HG03457 (cell line): ENCODE results near the gene ZNF814.
"Not testable (repeated sequence)": the region's sequence is repeated elsewhere in the genome, so short reads cannot be mapped to it uniquely, and the experiment has no call there.

Experiments
- ATAC-seq: cut with Tn5 transposase; IDR thresholded peaks from one replicate; pipeline ENCODE4 v1.9.1; 2021; ENCODE audit warnings: moderate number of reproducible peaks; ENCODE audit not compliant: unreplicated experiment

ZNF814 gene

DNA sequence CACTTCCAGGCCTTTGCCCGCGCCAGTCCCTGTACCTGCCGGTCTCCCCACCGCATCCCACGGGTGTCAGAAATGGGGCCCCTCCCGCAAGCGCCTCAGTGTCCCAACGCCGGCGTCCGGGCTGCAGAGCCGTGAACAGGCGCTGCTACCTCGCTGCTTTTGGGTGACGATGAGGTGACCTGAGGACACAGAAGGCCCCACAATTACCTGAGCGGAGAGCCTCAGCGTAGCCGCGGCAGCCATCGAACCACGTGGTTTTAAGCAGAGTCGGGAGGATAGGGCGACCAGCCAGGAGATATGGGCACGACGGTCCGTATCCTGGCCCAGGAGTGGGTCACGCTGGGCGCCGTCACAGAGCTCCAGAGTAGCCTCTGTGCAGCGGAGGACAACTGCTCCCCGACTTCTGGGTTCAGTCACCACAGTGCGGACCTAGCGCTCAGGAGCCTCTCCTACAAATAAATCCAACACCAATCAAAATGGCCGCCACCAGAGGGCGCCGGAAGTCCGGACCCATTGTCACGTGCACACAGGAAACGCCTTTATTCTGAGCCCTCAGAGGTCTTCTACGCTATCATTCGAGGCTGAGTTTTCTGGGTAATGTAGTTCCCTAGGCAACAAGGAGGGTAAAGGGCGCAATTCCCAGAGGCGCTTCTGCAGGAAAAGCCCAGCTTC is at the start of gene ZNF814:
ZNF814 (minus strand) TSS at position 478 of the 672 bp plus-strand sequence; CDS start at position 243, 235 bp downstream.
- no peak for ATAC-seq

DNA sequence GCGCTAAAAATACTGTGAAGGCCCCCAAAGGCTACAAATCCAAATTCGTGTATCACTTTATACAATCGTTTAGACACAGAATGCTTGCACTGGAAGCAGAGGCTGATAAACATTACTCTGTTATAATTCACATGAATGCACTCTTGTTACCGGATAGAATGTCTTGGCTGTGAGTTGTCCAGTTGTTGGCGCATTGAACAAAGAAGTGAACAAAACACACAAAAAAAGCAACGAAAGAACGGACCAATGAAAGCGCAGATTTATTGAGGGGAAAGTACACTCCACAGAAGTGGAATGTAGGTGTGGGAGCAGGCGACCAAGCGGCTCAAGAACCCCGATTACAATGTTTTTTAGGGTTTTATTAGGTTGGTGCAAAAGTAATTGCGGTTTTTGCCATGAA is 46.9 kb upstream of the ZNF814 start:
- no peak for ATAC-seq

DNA sequence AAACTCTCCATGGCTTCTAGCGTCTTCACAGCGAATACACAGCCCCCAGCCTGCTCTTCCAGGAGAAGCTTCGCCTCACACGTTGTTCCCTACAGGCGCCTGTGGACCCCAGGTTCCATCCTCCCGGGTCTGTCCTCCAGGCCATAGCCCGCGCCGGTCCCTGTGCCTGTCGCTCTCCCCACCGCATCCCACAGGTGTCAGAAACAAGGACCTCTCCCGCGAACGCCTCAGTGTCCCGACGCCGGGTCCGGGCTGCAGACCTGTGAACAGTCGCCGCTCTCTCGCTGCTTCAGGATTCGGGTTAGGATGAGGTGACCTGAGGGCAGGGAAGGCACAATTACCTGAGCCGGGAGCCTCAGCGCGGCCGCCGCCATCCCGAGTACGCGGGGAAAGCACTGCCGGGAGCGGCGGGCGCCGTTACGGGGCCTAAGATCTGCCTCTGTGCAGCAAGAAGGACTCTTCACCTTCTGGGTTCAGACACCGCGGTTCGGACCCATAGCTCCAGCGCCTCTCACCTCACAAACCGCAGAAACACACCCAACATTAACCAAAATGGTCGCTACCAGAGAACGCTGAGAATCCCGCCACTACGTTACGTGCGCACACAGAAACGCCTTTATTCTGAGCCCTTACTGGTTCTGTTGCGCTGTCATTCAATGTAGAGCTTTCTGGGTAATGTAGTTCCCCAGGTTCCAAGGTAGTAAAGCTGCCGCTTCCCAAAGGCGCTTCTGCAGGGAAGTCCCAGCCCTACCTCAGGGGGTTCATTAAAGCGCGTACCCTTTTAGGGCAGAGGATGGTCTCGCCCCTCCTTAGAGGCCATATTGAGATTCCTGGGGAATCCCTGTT is 46.2 kb upstream of the ZNF814 start, which contains the start of gene ZNF418:
ZNF418 (minus strand) TSS at position 583 of the 846 bp plus-strand sequence. CDS start 1,580 bp downstream, outside the sequence.
- peak; percentile 82 for ATAC-seq

DNA sequence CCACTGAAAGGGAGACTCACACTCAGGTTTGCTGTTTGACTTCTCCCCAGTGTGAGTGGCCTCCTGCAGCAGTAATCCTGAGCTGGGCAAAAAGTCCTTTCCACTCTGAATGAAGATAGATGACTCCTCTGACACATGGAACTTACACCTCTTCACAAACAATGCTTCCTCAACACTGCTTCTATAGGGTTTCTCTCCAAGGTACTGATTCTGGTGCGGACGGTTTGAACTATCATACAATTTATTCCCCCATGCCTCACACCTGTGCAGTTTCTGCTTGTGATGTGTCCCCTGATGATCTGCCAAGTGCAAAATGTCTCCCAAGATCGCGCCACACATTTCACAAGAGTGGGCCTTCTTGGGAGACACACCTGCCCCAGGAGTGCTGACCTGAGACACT is 38.8 kb upstream of the ZNF814 start:
- no peak for ATAC-seq

DNA sequence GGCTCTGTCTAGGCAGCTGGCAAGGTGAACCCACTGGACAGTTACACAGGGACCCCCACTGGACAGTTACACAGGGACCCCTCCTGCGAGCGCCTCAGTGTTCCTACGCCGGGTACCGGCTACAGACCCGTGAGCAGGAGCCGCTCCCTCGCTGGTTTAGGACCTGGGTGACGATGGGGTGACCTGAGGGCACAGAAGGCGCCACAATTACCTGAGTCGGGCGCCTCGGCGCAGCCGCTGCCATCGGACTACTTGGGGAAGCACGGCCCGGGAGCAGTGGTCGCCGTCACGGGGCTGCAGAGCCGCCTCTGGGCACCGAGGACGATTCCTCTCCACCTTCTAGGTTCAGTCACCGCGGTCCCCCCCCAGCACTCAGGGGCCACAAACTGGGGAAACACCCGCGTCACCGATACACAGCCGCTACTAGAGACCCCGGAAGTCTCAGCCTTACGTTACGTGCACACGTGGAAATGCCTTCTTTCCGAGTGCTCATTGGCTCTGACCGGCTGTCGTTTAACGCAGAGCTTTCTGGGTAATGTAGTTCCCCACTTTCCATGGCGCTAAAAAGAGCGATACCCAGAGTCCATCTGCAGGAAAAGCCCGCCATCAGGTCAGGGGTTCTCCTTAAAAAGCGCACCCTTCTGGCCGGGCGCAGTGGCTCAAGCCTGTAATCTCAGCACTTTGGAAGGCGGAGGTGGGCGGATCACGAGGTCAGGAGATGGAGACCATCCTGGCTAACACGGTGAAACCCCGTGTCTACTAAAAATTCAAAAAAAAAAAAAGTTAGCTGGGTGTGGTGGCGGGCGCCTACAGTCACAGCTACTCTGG is 27.5 kb upstream of the ZNF814 start, which contains the start of gene ZNF417:
ZNF417 (minus strand) TSS at position 425 of the 828 bp plus-strand sequence; CDS start at position 244, 181 bp downstream.
- ATAC-seq, result peak; percentile 90

DNA sequence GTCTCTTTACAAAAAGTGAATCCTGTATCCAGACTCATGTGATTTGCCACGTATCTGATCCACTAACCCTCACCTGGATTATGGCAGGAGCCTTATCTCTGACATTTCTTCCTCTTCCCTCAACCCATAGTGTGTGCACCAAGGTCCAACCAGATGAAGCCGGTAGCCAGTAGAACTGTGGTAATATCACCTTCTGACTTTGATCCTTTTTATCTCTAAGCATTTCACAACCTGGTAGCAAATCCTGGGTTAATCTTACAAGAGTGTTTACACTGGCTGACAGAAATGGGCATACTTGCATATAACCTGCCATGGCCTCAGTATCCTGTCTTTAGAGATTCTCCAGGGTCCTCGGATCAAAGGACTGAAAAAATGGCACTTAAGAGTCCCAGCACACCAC is 25.7 kb upstream of the ZNF814 start:
- ATAC-seq, result no peak

DNA sequence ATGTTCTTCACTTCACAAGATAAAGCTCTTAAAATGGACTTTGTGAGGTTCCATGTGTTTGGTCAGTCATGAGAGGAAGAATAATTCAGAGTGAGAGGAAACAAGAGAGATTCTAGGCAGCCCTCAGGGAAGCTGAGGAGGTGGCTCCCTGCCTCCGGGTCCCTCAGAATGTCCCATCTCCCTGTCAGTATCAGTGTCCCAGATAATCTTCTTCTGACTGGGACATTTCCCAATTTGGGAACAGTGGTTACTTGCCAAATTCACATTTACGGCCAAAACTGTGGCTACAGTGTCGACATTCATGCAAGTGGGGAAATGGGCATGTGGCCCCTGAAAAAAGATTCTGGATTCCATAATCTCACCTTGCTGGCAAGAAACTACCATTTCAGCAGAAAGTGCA is 18.6 kb upstream of the ZNF814 start:
- ATAC-seq, result no peak

DNA sequence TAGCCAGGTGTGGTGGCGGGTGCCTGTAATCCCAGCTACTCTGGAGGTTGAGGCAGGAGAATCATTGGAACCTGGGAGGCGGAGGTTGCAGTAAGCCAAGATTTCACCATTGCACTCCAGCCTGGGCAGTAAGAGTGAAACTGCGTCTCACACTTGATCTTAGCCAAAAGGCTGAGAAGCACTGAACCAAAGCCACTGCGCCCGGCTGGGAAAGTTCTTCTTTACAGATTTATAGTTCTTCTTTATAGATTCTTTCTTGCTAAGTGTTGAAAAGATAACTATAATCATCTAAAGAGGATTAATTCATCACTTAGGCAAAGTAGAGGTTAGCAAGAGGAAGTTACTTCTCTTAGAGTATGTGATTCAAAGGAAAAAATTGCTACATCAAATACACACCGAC is 16.4 kb upstream of the ZNF814 start:
- no peak for ATAC-seq

DNA sequence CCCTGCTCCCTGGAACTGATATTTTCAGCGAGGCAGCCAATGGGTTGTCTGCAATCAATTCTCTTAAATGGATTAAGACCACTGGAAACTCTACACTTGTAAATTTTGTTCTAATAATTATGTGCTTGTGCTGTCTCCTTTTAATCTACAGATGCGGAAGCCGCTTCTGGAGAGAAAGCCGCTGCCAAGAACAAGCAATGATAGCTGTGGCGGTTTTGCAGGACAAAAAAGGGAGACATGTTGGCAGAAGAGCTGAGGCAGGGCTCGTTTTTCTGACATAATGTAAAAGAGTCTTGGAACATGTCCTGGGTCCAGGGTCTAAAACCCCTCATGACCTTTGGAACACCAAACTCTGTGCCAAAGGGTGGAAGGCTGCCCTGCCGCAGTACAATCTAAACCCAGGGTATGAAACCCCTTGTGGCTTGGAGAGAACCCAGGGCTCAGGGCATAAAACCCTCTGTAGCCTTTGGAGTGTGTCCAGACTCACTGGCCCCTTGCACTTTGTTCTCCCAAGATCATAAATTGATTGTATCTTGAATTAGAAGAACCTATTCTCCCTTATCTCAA is 14.9 kb upstream of the ZNF814 start:
- ATAC-seq, result no peak

DNA sequence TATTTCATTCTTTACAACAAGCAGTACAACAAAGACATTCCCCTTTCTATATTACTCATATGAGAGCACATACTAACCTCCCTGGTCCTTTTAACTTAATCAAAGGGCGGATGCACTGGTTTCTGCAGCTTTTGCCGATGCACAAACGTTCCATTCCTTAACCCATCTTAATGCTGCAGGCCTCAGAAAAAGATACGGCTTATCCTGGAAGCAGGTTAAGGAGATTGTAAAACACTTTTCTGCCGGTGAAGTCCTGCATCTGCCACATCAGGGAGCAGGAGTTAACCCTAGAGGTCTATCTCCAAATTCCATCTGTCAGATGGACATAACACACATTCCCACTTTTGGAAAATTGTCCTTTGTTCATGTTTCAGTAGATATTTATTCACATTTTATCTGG is 11.5 kb upstream of the ZNF814 start:
- no peak for ATAC-seq

DNA sequence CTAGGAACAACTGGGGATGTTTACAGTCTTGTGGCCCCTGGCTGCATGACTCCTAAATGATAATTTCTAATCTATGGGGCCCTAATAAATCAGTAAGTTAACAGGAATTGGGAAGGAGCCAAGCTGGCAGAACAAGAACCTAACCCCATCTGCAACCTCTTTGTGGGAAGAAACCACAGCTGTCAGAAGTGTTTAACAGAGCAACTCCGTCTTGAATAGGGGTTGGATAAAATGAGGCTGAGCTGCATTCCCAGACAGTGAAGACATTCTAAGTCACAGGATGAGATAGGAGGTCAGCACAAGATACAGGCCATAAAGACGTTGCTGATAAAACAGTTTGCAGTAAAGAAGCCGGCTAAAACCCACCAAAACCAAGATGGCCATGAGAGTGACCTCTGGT is 1.9 kb upstream of the ZNF814 start:
- ATAC-seq, result not testable (repeated sequence)

DNA sequence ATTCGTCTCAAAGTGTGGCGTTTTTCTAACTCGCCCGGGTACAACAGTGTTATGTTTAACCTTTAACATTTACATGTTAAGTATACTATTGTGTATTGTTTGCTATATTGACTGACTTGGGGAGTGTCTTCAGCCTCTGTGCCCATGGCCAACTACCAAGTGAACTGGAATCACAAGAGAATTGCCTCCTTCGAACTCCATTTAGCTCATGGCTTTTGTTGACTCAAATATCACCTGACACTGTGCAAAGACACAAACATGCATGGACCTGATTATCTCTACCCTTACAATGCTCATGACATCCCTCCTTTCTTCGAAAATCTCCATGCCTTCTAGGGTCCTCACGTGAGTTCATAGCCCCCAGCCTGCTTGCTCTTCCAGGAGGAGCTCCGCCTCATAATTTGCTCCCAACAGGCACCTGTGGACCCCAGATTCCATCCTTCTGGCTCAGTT is 704 bp downstream of the ZNF814 start:
- no peak for ATAC-seq

DNA sequence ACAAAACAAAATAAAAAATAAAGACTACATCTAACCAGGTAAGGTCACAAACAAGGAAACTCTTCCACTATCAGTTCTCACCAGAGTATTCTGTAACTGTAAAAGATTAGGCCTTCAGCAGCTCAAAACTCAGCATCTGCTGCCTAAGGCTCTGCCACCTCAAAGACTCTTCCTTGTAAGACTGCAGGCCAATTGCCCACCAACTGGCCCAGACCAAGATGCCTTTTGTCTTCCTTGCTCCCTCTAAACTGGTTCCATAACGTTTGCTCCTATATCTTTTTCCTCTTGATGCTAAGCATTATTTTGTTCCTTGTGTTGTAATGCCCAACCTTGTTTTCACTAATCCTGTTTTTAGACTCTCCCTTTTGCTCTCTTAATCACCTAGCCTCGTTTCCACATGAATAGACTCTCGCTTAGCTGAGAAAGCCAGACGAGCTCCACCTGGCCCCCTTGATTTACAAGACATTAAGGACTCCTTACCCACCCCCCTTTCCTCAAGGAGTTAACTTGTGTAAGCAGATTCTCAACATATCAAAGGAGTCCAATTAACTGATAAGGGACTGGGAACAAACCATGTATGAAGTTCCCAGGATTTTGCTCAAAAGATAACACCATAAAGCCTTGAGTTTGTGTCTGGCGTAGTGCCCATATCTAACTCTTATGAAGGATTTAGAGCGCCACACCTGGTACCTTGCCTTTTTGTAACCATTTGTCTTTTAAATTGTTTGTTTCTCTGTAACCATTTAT is 1.5 kb downstream of the ZNF814 start:
- ATAC-seq, result no peak

DNA sequence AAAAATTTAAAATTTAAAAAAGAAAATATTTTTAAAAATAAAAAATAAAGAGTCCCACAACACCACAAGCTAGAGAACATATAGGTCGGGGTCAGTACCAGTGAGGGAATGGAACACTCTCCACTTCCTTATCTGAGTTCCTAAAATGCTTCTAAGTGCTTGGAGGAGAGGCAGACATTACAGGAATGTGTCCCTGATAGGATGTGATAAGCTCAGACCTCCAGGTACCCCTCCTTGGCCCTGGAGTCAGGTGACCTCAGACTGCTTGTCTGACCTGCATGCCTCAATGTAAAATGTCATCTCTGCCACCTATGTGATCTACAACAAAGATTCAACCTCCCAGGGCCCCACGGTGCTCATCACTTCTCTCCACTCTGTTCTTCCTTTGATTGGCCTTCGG is 2.8 kb downstream of the ZNF814 start:
- no peak for ATAC-seq

DNA sequence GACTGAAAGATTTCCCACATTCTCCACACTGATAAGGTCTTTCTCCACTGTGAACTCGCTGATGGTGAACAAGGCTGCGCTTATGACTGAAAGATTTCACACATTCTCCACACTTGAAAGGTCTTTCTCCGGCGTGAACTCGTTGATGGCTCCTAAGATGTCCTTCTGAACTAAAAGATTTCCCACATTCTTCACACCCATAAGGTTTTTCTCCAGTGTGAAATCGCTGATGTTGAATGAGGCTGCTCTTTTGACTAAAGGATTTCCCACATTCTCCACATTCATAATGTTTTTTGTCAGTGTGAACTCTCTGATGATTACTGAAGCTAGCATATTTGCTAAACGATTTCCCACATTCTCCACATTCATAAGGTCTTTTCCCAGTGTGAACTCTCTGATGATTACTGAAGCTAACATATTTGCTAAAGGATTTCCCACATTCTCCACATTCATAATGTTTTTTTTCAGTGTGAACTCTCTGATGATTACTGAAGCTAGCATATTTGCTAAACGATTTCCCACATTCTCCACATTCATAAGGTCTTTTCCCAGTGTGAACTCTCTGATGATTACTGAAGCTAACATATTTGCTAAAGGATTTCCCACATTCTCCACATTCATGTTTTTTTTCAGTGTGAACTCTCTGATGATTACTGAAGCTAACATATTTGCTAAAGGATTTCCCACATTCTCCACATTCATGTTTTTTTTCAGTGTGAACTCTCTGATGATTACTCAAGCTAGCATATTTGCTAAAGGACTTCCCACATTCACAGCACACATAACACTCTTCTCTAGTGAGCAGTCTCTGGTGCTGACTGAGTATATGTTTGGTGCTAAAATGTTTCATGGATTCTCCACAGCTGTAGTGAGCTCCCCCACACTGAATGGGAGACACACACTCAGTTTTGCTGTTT is 14.7 kb downstream of the ZNF814 start:
- not testable (repeated sequence) for ATAC-seq

DNA sequence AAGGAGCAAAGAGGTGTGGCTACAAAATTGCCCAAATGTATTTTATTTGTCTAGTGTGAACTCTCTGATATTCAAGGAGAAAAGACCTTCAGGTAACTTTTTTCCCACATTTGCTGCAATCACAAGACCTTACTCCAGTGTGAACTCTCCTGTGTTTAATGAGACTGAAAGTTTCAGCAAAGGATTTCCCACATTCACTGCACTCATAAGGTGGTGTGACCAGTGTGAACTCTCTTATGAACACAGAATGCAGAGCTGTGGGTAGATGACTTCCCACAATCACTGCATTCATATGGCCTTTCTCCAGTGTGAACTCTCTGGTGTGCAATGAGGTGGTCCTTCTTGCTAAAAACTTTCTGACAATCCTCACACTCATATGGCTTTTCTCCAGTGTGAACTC is 16.4 kb downstream of the ZNF814 start:
- no peak for ATAC-seq

DNA sequence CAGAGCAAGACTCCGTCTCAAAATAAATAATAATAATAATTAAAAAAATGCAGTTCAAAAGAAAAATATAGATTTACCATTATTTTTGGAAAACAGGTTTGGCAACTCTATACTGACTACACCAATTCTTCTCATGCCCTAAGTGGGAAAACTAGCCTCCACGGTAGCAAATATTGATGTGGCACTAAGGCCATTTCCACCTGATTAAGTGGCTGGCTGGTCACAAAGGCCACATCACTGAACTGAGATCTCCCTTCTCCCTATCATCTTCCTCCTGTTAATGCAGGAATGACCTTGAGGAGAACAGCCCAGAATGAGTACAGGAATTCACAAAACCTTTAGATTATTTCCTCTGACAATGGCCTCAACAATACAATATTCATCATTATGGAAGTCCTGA is 18.6 kb downstream of the ZNF814 start:
- ATAC-seq, result no peak

DNA sequence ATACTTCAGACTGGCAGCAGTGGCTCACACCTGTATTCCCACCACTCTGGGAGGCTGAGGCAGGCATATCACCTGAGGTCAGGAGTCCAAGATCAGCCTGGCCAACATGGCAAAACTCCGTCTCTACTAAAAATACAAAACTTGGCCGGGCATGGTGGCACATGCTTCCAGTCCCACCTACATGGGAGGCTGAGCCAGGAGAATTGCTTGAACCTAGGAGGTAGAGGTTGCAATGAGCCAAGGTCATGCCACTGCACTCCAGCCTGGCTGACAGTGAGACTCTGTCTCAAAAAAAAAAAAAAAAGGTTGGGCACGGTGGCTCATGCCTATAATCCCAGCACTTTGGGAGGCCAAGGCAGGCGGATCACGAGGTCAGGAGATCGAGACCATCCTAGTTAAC is 19.2 kb downstream of the ZNF814 start:
- not testable (repeated sequence) for ATAC-seq
